Measurements from ENCODE around the gene OSTM1.

OSTM1 gene

DNA sequence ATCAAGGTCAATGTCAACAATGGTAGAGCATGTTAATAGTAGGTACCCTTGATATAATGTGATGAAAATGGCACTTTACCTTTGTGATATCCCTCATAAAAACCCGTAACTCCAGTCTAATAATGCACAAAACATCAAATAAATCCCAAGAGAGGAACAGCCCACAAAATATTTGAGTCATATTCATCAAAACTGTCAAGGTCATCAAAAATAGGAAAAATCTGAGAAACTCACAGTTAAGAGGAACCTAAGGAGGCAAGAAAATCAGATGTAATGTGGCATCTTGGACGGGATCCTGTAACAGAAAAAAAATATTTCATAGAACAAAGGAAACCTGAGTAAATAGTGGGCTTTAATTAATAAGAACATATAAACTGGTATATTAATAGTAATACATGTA is 25.5 kb upstream of the OSTM1 start:
- no peak for DNase-seq

GRCh38 chr6:108097882-108098281 is 23.3 kb upstream of the OSTM1 start:
- DNase-seq: no peak

GRCh38 chr6:108093781-108094300 is 19.3 kb upstream of the OSTM1 start:
- no peak for DNase-seq

GRCh38 chr6:108091288-108091687 is 16.7 kb upstream of the OSTM1 start:
- no peak for DNase-seq

DNA sequence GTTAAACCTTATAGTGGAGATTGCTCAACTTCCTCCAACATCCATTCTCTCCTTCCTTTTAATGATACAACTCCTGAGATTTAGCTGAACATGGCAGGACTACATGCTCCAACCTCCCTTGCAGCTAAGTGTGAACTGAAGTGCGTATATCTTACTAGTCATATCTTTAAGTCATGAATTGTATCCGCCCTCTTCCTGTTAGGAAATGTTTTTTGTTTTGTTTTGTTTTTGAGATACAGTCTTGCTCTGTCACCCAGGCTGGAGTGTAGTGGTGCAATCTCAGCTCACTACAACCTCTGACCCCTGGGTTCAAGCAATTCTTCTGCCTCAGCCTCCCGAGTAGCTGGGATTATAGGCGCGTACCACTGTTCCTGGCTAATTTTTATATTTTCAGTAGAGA is 8.8 kb upstream of the OSTM1 start:
- no peak for DNase-seq

GRCh38 chr6:108082539-108082938 is 8.0 kb upstream of the OSTM1 start:
- DNase-seq: no peak

DNA sequence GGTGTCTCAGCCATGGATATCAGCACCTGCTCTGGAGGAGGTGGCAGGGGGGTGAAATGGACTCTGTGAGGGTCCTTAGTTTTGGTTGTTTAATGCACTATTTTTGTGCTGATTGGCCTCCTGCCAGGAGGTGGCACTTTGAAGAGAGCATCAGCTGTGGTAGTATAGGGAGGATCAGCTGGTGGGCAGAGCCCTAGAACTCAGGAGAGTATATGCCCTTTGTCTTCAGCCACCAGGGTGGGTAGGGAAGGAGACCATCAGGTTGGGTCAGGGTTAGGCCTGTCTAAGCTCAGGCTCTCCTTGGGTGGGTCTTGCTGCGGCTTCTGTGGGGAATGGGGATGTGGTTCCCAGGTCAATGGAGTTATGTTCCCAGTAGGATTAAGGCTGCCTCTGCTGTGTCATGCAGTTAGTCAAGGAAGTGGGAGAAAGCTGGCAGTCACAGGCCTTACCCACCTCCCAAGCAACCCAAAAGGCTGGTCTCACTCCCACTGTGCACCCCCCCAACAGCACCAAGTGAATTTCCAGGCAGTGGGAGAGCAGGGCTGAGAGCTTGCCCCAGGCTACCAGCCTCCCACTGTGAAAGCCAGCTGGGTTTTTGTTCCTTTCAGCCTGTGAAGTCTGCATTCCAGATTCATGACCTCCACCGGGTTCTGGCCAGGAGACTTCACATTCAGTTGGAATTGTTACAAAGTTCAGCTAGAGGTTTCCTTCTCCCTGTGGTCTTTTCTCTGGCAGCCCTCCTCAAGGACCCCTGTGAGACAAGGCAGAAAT is 5.7 kb upstream of the OSTM1 start:
- DNase-seq: no peak

DNA sequence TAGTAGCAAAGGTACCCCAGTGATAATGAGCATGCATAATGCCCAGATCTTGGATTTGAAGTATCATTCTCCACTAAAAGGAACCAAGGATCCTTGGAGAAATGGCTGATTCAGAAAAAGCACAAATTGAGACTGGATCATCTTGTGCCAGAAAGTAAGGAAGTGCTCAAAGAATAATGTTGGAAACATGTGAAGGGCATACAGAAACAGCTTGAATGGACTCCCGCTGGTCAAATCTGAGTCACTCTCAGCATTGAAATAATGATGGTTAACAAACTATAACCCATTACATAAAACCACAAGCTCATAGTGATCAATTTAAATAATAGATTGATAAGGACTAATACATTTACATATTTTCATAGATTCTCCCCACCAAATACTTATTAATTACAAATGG is 3.6 kb upstream of the OSTM1 start:
- no peak for DNase-seq

- no peak for DNase-seq
Measured at GRCh38 chr6:108074057-108074358, 533 bp downstream of the OSTM1 start.

DNA sequence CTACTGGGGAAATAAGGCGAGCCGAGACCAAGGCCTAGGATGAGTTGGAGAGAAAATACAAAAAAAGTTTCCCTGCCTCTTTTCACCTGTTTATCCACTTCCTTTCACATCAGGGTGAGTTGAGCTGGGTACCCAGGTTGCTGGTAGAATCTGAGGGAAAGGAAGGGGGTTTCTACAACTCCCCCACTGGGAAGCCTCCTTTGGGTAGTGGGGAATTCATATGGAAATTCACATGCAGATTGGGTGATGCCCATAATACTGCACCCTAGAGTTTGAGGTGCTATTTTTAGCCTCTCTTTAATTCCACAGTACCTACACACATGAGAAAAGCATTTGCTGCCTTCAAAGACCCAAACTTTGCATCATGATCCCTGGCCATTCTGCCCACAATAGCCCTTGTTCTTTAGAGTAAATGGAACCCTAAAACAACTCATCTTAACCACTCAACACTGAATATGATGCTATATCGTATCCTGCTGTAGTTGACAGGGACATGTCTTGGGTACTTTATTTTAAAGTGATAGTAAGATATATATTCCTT is 2.7 kb downstream of the OSTM1 start:
- no peak for DNase-seq

DNA sequence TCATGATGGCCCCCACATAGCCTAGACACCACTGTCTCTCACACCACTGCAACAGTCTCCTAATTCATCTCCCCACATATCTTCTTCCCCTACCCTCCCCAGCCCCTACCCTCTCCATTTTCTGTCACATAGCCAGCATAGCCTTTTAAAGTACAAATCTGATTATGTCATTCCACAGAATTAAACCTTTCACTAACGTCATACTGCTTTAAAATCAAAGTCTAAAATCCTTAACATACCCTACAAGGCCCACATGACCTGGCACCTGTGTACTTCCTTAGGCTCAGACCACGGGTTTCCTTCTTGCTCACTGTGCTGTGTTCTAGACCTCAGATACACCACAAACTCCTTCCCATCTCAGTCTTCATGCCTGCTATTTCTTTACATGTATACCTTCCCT is 5.9 kb downstream of the OSTM1 start:
- no peak for DNase-seq

DNA sequence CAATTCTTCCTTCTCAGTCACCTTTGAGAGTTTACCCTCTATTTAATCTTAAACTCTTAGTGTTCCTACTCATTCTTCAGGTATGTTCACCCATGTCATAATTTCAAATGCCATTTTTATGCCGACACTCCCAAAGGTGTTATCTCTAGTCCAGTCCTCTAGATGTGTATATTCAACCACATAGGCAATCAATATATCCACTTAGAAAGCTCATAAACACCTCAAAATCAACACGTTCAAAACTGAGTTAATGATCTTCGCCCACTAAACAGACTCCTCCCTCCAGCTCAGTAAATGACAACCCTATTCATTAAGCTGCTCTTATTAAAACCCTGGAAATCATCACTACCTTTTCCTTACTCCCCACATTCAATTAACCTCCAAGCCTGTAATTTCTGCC is 6.4 kb downstream of the OSTM1 start:
- no peak for DNase-seq

DNA sequence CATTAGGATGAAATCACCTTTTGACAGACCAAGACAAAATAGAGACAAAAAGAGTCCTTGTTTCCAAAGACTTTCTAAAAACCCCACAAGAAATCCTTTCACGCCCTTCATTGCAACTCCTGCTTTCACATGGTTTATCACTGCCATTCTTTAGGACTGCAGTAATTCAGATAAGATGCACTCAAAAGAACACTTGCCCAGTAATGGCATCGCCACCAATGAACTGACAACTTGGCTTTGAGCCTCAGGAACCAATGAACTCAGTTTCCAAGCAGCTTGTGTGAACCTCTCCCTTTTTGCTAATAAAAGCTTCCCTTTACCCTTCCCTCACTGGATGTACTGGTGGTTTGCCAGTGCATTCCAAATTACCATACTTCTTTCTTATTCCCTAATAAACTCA is 21.8 kb downstream of the OSTM1 start:
- no peak for DNase-seq

GRCh38 chr6:108051481-108051880 is 23.1 kb downstream of the OSTM1 start:
- DNase-seq: no peak

DNA sequence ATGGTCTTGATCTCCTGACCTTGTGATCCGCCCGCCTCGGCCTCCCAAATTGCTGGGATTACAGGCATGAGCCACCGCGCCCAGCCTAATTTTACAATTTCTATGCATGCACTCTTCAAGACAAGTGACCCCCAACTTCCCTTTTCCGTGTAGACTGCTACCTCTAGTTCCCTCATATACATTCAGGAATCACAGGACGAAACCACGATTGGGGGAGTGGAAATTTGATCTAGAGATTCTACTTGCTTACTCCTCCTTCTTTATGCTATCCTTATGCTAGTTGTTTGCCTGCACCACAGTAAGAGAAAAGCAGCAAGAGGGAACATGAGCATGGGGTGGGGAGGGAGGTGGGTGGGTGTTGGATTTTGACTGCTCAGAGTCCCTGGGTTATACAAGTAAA is 34.9 kb downstream of the OSTM1 start:
- no peak for DNase-seq

DNA sequence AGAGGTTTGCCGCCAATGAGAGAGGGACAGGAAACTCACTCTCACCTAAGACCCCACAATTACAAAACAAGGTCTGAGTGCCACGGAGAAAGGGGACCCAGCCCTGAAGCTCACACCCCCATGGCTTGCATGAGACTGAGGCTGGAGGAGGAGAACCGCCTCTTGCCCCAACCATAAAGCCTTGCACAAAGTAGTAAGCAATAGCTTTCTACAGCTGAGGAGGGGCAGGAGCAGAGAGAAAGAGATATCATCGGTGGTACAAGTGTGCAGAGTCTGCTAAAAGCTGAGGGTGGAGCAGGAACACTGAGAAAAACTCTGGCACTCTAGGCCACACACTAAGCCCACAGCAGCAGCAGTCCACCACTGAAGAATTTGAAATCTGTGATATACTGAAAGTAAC is 37.7 kb downstream of the OSTM1 start:
- no peak for DNase-seq

GRCh38 chr6:108031968-108032367 is 42.6 kb downstream of the OSTM1 start:
- no peak for DNase-seq

DNA sequence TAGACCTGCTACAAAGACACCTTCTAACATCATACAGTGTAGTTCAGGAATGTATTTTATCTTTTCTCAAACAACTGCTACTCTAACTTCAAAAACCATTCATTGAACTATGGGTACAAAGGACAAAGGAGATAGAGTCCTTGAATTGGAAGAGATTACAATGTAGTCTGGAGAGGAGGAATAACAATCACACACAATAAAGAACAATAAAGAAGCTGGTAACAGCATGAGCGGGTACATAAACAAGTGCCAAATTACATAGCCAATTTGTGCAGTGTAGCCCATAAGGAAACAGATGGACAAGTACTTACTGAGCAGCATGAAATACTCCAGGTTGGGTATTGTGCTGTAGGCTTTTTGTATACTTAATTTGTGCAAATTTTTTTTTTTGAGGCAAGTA is 44.3 kb downstream of the OSTM1 start:
- no peak for DNase-seq

- no peak for DNase-seq
Measured at GRCh38 chr6:108029226-108029921, 45.2 kb downstream of the OSTM1 start.

GRCh38 chr6:108027594-108027993 is 46.9 kb downstream of the OSTM1 start:
- no peak for DNase-seq

DNA sequence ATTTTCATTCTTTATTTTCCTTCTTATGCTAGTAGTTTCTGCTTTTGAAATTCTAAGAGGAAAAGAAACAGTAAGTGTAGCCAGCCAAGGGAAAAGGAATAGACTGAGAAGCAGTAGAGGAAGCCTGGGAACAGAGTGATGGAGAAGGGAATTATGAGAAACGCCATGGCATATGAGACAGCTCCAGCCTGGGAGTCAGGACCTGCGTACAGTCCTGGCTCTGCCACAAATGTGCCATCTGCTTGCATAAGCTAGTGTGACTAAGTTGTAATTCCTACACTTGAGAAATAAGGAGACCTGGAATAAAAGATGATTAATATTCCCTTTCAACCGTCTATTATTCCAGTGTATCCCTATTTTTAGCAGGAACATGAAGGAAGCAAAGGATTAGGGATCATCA is 47.5 kb downstream of the OSTM1 start:
- DNase-seq: no peak

- no peak for DNase-seq
Measured at GRCh38 chr6:108024427-108025073, 50.0 kb downstream of the OSTM1 start.

DNA sequence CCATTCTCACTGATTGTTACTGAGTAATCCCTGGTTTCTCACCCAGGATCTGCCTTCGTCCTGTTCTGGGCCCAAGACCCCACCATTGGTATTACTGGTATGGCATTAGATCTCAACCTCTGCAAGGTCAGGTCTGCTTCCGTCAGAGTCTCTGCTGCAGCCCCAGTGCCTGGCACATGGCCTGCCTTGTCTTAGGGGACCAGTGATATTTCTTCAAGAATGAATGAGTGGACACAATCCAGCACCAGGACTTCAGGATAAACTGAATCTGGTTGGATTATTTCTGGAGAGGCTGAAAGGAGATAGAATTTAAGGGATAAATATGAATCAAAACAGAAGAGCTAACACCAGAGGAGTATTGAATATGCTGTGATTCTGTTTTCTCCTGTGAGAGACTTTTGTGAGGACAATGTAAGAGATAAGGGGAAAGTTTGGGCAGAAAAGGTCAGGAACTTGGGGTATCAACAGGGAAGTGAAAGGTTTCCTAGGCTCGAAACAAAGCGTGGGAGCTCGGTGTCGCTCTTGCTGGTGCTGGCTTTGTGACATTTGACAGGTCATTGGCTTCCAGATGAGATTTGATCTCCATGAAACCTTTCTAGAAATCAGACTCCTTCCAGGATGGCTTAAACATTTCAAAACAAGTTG is 53.9 kb downstream of the OSTM1 start:
- DNase-seq: no peak

All from stimulated activated CD4-positive, alpha-beta T cell treated with anti-CD3 and anti-CD28 coated beads, Interleukin-4, amount 100 ng/mL, for 1 hour (primary cell).